PC-9 (cell line): ENCODE measurements around the gene OOSP1.

Experiments
- EZH2 ChIP-seq: fragments of 200-600 bp; sonication (generic); IDR thresholded peaks from 2 replicates; pipeline ENCODE4 v1.8.0; 2017; ENCODE audit warnings: antibody characterized with exemption, low read depth
- TF ChIP-seq, protein P1 (sequence below): fragments of 200-600 bp; sonication (generic); conservative IDR thresholded peaks from 2 replicates; pipeline ENCODE4 v1.6.1; 2017; ENCODE audit warnings: mixed run types, antibody characterized with exemption, mild to moderate bottlenecking, moderate library complexity

DNA sequence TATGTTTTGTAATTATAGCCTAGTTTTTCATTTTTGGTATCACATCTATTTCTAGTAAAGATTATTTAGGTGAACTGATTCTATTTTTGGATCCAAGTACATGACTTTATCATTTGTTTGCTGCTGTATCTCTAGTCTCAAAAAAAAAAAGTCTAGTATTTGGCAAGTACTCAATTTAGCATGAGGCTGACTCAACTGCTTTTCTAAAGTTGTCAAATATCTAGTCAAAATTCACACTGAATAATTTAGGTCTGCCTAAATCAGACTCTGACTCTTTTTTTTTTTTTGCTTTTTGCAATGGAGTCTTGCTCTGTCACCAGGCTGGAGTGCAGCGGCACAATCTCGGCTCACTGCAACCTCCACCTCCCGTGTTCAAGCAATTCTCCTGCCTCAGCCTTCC lies 28.0 kb downstream of the OOSP1 start:
- no peak for TF ChIP-seq EZH2
- TF ChIP-seq, protein P1, sequence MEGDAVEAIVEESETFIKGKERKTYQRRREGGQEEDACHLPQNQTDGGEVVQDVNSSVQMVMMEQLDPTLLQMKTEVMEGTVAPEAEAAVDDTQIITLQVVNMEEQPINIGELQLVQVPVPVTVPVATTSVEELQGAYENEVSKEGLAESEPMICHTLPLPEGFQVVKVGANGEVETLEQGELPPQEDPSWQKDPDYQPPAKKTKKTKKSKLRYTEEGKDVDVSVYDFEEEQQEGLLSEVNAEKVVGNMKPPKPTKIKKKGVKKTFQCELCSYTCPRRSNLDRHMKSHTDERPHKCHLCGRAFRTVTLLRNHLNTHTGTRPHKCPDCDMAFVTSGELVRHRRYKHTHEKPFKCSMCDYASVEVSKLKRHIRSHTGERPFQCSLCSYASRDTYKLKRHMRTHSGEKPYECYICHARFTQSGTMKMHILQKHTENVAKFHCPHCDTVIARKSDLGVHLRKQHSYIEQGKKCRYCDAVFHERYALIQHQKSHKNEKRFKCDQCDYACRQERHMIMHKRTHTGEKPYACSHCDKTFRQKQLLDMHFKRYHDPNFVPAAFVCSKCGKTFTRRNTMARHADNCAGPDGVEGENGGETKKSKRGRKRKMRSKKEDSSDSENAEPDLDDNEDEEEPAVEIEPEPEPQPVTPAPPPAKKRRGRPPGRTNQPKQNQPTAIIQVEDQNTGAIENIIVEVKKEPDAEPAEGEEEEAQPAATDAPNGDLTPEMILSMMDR = no peak
